HG02642 (cell line): Measurements from ENCODE around the gene OR4C15.

Experiments used
- ATAC-seq: cut with Tn5 transposase; IDR thresholded peaks from one replicate; pipeline ENCODE4 v1.9.1; 2021; ENCODE audit warnings: mild to moderate bottlenecking; ENCODE audit not compliant: unreplicated experiment, poor library complexity

OR4C15 gene

GRCh38 chr11:55554169-55554568 is at the start of gene OR4C15:
Gene OR4C15 (plus strand): TSS chr11:55554469. CDS start chr11:55554469, 0 bp downstream.
- no peak for ATAC-seq

- no peak for ATAC-seq
These were observed 17.6 kb downstream of the OR4C15 start, which contains the start of gene OR4C16 for GRCh38 chr11:55571828-55572227. Gene OR4C16 (plus strand): TSS chr11:55572128. CDS start chr11:55572128, 0 bp downstream.

GRCh38 chr11:55572548-55572947 is 18.3 kb downstream of the OR4C15 start:
- no peak for ATAC-seq
